HG03354 (cell line): Measurements from ENCODE around the gene OR8S1.
A peak's percentile ranks its signal among the peaks of the same experiment; 100 is the strongest.
"Not testable (repeated sequence)": the region's sequence is repeated elsewhere in the genome, so short reads cannot be mapped to it uniquely, and the experiment has no call there.

Source experiments
- ATAC-seq: cut with Tn5 transposase; IDR thresholded peaks from one replicate; pipeline ENCODE4 v1.9.1; 2021; ENCODE audit warnings: mild to moderate bottlenecking; ENCODE audit not compliant: unreplicated experiment, poor library complexity, severe bottlenecking

Gene OR8S1

GRCh38 chr12:48525332-48525731 is at the start of gene OR8S1:
OR8S1 (plus strand) TSS chr12:48525632; CDS start chr12:48525632, 0 bp downstream.
- no peak for ATAC-seq

- no peak for ATAC-seq
Measured at GRCh38 chr12:48482198-48482597, 43.2 kb upstream of the OR8S1 start, which contains the start of gene C12orf54. C12orf54 (plus strand) TSS chr12:48482498; CDS start chr12:48483297, 799 bp downstream.

GRCh38 chr12:48482930-48483329 is 42.5 kb upstream of the OR8S1 start:
- ATAC-seq: no peak

- ATAC-seq: no peak
Measured at GRCh38 chr12:48486261-48486660, 39.2 kb upstream of the OR8S1 start.

- no peak for ATAC-seq
Measured at GRCh38 chr12:48486679-48487078, 38.8 kb upstream of the OR8S1 start.

DNA sequence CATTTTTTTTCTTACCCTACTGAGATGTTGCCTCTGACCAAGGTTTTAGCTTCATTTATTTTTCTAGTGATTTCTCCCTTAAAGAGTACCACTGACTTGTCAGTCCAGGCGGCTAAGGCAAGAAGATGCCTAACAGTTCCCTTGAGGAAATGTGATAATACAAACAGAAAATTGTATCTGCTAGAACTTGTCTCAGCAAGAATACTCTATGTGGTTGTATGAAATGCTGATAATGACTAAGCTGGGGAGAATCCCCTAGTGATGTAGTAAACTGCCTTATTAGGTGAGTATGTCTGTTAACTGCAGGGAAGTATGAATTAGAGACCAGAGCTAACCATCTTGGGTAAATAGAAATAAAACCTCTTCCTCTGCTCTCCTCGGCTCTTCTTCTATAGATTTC is 36.4 kb upstream of the OR8S1 start:
- peak; percentile 86 for ATAC-seq

DNA sequence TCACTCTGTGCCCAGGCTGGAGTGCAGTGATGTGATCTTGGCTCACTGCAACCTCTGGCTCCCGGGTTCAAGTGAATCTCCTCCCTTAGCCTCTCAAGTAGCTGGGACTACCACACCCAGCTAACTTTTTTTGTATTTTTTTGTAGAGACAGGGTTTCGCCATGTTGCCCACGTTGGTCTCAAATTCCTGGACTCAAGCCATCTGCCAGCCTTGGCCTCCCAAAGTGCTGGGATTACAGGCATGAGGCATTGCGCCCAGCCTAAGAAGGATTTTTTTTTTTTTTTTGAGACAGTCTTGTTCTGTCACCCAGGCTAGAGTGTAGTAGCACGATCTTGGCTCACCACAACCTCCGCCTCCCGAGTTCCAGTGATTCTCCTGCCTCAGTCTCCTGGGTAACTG is 36.0 kb upstream of the OR8S1 start:
- ATAC-seq: not testable (repeated sequence)

- ATAC-seq: not testable (repeated sequence)
Measured at GRCh38 chr12:48500281-48500680, 25.2 kb upstream of the OR8S1 start.

GRCh38 chr12:48506836-48507235 is 18.6 kb upstream of the OR8S1 start:
- not testable (repeated sequence) for ATAC-seq

DNA sequence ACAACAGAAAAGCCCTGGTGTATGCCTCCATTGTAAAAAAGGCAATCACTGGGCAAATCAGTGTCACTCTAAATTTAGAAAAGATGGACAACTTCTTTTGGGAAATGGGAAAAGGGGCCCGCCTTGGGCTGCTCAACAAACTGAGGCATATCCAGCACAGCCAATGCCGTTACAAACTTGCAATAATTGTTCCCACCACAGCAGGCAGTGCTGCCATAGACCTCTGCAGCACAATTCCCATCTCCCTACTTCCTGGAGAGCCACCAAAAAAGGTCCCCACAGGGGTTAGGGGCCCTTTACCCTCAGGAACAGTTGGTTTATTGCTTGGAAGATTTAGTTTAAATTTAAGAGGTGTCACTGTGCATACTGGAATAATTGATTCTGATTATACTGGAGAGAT is 16.4 kb upstream of the OR8S1 start:
- ATAC-seq: no peak

- ATAC-seq: no peak
Measured at GRCh38 chr12:48510111-48510510, 15.3 kb upstream of the OR8S1 start.

- ATAC-seq: peak; percentile 92
Measured at GRCh38 chr12:48512855-48513254, 12.6 kb upstream of the OR8S1 start.

DNA sequence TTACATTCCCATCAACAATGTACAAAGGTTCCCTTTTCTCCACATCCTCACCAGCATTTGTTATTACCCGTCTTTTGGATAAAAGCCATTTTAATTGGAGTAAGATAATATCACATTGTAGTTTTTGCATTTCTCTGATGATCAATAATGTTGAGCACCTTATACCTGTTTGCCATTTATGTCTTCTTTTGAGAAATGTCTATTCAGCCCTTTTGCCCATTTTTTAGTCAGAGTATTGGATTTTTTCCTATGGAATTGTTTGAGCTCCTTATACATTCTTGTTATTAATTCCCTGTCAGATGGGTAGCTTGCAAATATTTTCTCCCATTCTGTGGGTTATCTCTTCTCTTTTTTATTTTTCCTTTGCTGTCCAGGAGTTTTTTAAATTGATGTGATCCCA is 10.7 kb upstream of the OR8S1 start:
- ATAC-seq: no peak

DNA sequence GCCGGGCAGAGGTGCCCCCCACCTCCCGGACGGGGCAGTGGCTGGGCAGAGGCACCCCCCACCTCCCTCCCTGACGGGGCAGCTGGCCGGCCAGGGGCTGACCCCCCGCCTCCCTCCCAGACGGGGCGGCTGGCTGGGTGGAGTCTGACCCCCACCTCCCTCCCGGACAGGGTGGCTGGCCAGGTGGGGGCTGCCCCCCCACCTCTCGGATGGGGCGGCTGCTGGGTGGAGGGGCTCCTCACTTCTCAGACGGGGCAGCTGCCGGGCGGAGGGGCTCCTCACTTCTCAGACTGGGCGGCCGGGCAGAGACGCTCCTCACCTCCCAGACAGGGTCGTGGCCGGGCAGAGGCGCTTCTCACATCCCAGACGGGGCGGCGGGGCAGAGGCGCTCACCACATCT is 5.1 kb upstream of the OR8S1 start:
- not testable (repeated sequence) for ATAC-seq

DNA sequence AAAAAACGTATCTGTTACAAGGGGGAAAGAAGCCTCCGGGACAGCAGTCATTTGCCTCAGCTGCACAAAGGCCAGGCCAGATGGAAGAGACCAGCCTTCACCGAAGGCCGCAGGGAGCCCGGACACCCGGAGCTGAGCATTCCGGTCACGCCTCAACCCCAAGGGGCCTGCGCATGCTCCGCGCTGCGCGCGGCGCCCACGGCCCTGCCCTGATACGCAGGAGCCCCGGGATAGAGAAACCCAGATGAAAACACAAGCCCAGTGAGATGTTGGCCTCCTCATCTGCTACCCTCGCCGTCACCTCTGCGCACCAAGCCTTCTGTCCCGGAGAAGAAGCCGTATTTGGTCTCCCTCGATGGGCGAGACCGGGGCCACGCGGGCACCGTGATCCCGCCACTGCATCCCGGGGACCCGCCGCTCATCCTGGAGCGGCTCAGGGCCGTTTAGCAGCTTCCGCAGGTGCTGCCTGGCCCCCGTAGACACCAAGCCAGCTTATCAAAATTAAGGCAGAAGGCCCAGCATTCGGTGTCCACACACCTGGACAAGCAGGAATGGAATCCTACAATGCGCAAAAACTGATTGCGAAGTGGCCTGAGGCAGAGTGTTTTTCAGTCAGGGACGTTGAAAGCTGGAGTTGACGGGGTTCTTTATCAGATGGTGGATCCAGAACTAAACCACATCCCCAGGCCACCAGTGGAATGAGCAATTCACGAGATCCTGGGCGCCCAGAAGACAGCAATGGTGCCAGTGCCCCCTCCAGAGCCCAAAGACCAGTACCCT is 2.6 kb downstream of the OR8S1 start:
- ATAC-seq: no peak

DNA sequence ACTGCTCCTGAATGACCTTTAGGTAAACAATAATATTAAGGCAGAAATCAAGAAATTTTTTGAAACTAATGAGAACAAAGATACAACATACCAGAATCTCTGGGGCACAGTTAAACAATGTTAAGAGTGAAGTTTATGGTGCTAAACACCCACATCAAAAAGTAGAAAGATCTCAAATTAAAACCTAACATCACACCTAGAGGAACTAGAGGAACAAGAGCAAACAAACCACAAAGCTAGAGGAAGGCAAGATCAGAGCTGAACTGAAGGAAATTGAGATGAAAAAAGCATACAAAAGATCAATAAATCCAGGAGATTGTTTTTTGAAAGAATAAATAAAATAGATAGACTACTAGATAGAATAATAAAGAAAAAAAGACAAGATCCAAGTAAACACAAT is 7.2 kb downstream of the OR8S1 start:
- no peak for ATAC-seq

- ATAC-seq: no peak
Measured at GRCh38 chr12:48536602-48537001, 11.2 kb downstream of the OR8S1 start.

GRCh38 chr12:48542300-48542928 is 17.0 kb downstream of the OR8S1 start:
- ATAC-seq: no peak

DNA sequence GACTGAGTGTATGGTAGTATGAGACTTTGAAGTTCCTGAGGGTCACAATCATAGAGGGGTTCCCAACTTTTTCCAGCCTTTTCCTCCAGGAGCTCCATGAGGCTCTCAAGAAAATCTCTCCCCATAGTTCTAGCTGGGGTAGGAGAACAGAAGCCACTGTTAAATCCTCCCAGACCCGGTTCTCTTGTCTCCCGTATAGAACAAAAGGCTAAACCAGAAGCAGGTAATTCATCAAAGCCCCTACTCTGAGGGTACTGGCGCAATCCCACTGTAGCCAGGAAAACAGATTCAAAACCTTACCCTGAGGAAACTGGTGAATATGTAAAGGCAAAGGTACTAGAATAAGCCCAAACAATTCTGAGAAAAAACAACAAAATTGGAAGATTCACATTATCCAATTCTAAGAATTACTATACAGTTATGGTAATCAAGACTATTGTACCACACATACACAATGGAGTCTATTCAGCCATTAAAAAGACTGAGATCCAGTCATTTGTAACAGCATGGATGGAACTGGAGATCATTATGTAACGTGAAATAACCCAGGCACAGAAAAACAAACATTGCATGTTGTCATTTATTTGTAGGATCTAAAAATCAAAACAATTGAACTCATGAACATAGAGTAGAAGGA is 20.5 kb downstream of the OR8S1 start:
- ATAC-seq: no peak

DNA sequence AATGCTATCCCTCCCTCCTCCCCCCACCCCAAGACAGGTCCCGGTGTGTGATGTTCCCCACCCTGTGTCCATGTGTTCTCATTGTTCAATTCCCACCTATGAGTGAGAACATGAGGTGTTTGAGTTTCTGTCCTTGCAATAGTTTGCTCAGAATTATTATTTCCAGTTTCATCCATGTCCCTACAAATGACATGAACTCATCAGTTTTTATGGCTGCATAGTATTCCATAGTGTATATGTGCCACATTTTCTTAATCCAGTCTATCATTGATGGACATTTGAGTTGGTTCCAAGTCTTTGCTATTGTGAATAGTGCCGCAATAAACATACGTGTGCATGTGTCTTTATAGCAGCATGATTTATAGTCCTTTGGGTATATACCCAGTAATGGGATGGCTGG is 21.6 kb downstream of the OR8S1 start:
- not testable (repeated sequence) for ATAC-seq

DNA sequence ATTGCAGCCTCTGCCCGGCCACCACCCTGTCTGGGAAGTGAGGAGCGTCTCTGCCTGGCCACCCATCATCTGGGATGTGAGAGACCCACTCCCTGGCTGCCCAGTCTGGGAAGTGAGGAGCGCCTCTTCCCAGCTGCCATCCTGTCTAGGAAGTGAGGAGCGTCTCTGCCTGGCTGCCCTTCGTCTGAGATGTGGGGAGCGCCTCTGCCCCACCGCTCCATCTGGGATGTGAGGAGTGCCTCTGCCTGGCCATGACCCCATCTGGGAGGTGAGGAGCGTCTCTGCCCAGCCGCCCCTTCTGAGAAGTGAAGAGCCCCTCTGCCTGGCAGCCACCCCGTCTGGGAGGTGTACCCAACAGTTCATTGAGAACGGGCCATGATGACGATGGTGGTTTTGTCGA is 26.2 kb downstream of the OR8S1 start:
- not testable (repeated sequence) for ATAC-seq
